HuH-7.5 (cell line): ENCODE results near the gene SEC22B.
A peak's percentile ranks its signal among the peaks of the same experiment; 100 is the strongest.
"Not testable (repeated sequence)": the region's sequence is repeated elsewhere in the genome, so short reads cannot be mapped to it uniquely, and the experiment has no call there.

Experiments
- DNase-seq: peaks from one replicate; pipeline ENCODE4 v3.0.0; 2011; ENCODE audit warnings: low spot score

The SEC22B gene

GRCh38 chr1:120176092-120176855, at the start of gene SEC22B:
Gene SEC22B (minus strand): TSS chr1:120176520. CDS start chr1:120176381, 139 bp downstream.
- DNase-seq, result peak; percentile 69

- DNase-seq, result not testable (repeated sequence)
These were observed 41.6 kb upstream of the SEC22B start for GRCh38 chr1:120217933-120218332.

- DNase-seq, result not testable (repeated sequence)
These were observed 41.0 kb upstream of the SEC22B start for GRCh38 chr1:120217175-120217929.

DNA sequence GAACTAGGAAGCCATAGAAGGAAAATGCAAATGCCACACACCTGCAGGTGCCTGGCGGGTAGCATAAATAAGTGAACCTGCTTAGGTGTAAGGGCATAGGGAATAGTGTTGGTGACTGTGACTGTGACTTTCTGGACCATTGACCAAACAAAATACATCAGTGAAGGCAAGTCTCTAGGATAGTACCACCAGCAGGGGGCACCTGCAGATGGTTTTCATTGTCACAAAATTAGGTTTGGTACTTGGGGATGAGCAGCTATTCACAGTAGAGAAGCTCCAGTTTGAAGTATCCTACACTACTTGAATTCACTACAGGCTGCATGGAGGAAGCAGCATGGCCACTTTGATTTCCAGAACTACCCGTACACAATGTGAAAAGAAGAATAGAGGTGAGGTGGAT, 37.3 kb upstream of the SEC22B start:
- not testable (repeated sequence) for DNase-seq

GRCh38 chr1:120210754-120211153, 34.4 kb upstream of the SEC22B start:
- not testable (repeated sequence) for DNase-seq

GRCh38 chr1:120196863-120197775, 20.8 kb upstream of the SEC22B start:
- DNase-seq, result not testable (repeated sequence)

GRCh38 chr1:120188626-120189025, 12.3 kb upstream of the SEC22B start:
- DNase-seq, result not testable (repeated sequence)

GRCh38 chr1:120182176-120182707, 5.9 kb upstream of the SEC22B start:
- DNase-seq, result not testable (repeated sequence)

DNA sequence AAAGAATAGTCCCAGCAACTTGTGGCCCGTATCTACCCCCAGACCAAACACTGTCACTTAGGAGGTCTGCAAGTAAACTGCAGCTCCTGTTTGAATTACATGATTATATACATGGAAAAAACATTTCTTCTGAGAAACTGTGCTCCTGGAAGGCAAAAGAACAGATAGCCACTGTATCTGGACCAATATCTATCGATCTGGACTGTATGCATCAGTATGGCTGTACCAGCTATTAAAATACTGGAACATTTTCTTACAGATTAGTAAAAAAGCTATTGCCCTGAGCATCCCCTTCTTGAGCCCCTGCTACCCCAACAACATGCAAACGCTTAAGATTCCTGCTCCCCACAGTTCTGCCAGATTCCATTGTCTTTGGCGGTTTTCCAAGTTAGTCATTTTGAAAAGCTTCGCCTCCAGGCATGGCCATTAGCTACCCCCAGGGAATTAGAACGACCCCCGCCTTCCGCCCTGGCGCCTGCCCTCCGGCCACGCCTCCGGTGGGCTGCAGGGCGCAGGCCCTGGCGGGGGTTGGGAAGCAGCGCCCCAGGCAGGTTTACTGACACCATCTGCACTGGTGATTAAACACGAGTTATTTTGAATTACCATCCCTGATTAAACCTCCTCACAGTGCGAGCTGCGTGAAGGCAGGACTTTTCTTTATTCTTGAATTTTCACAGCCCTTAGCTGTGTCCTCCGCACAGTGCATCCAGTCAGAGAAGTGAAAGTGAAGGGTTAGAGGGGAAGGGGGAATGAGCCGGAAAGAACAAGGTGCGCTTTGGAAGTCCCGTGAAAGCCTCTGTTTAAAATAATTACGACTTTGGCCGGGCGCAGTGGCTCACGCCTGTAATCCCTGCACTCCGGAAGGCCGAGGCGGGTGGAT, 3.7 kb upstream of the SEC22B start:
- not testable (repeated sequence) for DNase-seq

GRCh38 chr1:120178799-120179756, 2.8 kb upstream of the SEC22B start:
- DNase-seq, result no peak

DNA sequence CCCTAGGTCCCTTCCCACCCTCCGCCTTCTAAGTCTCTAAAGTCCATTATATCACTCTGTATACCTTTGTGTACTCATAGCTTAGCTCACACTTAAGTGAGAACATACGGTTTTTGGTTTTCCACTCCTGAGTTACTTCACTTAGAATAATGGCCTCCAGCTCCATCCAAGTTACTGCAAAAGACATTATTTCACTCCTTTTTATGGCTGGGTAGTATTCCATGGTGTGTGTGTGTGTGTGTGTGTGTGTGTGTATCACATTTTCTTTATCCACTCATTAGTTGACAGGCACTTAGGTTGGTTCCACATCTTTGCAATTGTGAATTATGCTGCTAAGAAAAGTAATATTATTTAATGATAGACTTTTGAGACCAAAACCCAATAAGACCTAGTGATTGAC, 1.7 kb upstream of the SEC22B start:
- not testable (repeated sequence) for DNase-seq

DNA sequence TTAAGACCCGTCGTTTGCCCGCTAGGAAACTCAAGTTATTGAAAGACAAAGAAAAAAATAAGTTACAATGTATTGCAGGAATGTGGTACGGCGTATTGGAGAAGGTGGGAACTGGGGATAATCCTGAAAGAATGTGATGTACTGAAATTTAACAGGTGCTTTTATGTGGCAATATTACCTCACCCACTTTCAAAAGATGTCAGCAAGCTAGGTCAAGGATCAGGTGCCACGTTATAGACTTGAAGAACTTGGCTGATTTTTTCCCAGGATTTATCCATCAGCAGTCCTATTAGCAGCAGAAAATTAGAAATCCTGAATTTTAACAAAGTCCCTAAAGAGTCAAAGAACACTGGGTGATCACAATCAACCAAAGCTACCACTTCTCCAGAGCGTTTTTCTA, 632 bp downstream of the SEC22B start:
- peak; percentile 18 for DNase-seq

- DNase-seq, result not testable (repeated sequence)
These were observed 11.6 kb downstream of the SEC22B start for GRCh38 chr1:120164761-120165160.

DNA sequence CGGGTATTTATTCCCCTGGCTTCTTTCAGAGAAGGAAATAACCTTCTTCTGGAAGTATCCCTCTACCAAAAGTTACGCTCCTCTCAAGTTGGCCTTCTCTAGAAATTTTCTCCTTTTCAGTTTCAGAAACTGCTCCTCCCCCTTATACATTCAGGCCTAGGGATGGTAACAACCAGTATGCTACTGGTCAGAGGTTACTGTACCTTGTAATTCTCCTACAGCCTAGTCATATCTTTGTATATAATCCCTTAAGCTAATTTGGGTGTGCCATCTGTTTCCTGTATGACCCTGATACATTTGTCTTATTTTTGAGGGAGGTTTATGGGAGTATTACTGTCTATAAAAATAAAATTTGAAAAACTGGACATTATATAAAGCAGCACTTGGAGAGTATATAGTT, 14.3 kb downstream of the SEC22B start:
- not testable (repeated sequence) for DNase-seq

- DNase-seq, result not testable (repeated sequence)
These were observed 17.8 kb downstream of the SEC22B start for GRCh38 chr1:120158495-120158894.

DNA sequence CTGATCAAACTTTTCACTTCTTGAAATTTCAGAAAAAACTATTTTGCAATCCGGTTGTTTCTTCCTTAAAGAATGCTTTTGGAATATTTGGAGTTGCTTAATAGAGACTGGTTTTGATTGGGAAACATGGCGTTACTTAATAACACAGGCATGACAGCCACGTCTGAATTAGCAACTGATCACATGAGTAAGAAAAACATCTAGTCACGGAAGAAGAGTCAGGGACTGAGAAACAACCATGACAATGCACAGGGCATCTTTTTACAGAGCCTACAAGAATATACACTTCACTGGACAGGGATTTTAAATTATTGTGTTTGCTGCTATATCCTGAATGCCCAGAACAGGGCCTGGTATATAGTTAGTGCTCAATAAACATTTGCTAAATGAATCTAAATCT, 18.2 kb downstream of the SEC22B start:
- not testable (repeated sequence) for DNase-seq

GRCh38 chr1:120150138-120150822, 26.0 kb downstream of the SEC22B start:
- not testable (repeated sequence) for DNase-seq

DNA sequence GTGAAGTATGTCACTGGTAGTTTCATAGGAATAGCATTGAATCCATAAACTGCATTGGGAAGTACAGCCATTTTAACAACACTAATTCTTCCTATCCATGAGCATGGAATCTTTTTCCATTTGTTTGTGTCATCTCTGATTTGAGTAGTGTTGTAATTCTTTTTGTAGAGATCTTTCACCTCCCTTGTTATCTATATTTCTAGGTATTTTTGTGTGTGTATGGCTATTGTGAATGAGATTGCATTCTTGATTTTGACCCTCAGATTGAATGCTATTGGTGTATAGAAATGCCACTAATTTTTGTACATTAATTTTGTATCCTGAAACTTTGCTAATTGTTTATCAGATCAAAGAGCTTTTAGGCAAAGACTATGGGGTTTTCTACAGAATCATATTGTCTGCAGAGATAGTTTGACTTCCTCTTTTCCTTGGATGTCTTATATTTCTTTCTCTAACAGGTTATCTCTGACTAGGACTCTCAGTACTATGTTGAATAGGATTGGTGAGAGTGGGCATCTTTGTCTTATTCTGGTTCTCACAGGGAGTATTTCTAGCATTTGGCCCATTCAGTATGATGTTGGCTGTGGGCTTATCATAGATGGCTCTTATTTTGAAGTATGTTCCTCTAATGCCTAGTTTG, 26.8 kb downstream of the SEC22B start:
- DNase-seq, result not testable (repeated sequence)
